Left kidney (tissue), 2 donors: ENCODE measurements around the gene CRY2. TPM values are rescaled to one million over a fixed set of nuclear protein-coding genes. Genes with fewer than 3 reads are reported as not detected.

ENCODE experiments used
- DNase-seq: peaks from one replicate; pipeline ENCODE4 v3.0.0-alpha.2; 2013
- polyA plus RNA-seq: library from polyadenylated mRNA; unstranded; fragments of 120-200 nt; gene quantifications from one replicate; pipeline ENCODE4 v1.2.1, GENCODE V29; 2013; ENCODE audit not compliant: insufficient read length

The CRY2 gene
- polyA plus RNA-seq, 1 donor, result 27.9 TPM

DNA sequence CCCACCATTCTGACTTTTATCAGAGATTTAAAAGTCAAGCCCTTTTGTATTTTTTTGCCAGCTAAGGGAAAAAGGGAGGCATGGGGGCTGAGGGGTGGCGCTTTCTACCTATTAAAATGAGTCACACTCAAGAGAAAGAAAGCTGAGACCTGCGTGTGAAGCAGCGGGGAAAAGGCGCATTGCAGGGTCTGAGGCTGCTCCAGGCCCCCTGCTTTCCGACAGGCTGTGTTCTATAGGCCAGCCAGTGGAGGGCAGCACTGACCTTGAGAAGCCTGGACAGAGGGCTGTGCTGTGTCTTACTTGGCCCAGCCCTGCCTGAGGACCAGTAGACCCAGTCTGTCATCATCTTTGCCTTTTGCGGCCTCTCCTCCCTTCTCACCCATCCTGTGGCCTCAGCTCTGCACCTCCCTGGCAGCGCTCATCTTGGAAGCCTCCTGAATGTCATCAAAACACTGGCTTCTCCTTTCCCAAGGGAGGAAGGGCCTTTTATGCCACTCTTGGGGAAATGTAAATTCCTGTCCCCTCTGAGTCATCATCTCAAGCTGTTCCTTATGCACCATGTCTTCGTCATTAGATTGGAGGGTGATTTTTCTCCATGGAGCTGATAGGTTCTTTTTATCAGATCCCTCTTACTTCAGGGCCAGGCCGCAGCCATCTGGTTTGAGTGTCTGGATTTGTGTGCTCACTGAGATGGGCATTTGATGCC is 25.5 kb downstream of the CRY2 start:
- DNase-seq, result peak; percentile 45

- DNase-seq, result no peak
Measured at GRCh38 chr11:45876401-45876800, 29.1 kb downstream of the CRY2 start.

DNA sequence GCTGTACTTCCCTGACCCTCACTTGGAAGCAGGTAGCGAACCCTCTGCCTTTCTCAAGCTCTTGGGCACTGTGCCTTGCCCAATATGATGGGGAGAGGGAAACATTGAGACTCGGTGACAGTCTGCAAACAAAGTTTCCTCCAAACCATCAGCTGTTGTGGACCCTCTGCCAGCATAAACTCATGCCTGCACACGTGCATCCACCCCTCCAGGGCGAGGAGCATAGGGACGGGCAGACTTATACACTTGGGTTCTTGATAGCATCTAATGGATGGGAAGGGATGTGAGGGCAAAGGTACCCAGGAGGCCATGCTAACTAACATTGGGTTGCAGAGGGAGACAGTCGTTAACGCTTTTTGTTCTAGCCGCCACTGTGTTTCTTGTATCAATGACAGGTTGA is 29.9 kb downstream of the CRY2 start:
- no peak for DNase-seq

- DNase-seq, result no peak
Measured at GRCh38 chr11:45877845-45878244, 30.6 kb downstream of the CRY2 start.

- DNase-seq, result no peak
Measured at GRCh38 chr11:45879803-45880686, 32.8 kb downstream of the CRY2 start.

DNA sequence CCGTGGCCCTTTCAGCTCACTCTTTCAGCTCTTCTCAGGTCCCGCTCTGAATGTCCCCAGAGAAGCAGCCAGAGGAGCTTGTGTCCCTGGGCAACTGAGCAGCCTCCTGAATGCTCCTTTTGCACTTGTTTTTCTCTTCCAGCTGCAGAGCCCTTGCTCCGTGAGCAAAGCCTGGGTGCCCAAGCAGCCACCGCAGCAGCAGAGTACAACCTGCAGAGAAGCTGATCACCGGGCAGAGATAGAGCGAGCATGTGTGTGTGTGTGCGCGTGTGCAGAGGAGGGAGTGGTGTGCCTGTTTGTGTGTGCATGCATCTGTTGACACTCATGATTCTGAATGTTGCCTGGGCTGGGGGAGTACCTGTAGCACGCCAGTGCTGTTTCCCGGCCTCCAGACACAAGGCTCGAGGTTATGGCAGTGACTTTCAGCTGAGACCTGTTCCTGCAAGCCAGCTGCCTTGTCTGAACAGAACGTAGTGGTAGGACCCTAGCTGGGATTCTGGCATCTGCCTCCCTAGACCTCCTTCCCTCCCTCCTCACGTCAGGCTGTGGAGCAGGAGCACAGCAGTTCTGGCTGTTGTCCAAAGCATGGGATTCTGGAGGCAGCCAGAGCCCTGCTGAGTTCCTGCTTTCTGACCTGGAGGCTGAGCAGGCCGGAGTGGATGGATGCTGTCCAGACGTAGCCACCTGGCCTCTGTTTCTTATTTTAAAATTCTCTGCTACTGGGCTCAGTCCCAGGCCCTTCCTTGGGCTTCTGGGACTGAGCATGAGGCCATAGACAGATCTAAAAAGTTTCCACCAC is 33.7 kb downstream of the CRY2 start:
- no peak for DNase-seq

- DNase-seq, result no peak
Measured at GRCh38 chr11:45881708-45882368, 34.6 kb downstream of the CRY2 start.

DNA sequence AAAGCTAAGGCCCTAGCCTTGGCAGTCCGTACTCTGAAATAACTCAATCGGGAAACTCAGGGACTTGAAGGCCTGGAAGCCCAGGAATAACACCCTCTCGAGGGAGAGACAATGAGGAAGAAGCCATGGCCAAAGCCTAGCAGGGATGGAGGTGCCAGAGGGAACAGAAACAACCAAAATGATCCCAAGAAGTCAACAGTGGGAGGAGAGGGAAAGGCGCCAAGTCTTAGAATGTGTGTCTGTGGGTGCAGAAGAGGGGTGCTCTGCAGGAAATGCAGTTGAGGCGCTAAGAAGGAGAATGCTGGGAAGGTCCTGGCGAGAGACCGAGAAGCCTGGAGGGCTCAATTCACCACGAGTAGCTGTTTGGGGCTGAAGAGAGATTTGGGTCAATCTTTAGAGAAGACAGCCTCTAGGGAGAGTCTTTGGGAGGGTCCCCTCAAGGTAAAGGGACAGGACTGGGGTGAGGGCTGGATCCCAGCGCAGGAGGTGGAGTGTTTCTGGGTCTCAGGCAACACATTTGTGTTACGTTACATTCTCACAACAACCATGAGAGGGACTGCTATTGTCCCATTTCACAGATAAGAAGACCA is 37.4 kb downstream of the CRY2 start:
- no peak for DNase-seq

DNA sequence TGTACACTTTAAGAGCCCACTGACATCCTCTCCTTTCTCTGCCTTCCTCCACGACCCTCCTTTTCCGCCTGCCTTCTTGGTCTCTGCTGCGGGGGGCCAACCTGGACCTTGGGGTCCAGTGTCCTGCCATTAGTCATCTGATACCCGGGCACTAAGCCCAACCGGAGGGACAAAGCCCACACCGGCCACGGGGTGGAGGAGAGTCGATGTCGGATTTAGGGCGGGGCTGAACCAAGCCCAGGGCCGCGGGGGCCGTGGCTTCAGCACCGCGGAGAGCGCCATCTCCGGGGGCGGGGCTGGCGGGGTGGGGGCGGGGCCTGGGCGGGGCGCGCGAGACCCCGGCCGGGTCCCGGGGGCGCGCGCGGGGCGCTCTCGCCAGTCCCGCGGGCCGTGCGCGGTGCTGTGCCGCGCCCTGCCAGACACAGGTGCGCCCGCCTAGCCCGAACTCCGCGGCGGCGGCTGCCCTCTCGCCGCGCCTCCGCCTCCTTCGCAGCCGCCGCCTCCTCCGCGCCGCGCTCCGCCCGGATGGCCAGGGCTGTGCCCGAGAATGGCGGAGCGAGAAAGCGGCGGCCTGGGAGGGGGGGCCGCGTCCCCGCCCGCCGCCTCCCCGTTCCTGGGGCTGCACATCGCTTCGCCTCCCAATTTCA is 38.1 kb downstream of the CRY2 start, which contains the start of gene MAPK8IP1:
TSS of gene MAPK8IP1 (plus strand) at position 378 of the 647 bp plus-strand sequence. CDS start at position 548, 170 bp downstream.
- DNase-seq, result peak; percentile 44

DNA sequence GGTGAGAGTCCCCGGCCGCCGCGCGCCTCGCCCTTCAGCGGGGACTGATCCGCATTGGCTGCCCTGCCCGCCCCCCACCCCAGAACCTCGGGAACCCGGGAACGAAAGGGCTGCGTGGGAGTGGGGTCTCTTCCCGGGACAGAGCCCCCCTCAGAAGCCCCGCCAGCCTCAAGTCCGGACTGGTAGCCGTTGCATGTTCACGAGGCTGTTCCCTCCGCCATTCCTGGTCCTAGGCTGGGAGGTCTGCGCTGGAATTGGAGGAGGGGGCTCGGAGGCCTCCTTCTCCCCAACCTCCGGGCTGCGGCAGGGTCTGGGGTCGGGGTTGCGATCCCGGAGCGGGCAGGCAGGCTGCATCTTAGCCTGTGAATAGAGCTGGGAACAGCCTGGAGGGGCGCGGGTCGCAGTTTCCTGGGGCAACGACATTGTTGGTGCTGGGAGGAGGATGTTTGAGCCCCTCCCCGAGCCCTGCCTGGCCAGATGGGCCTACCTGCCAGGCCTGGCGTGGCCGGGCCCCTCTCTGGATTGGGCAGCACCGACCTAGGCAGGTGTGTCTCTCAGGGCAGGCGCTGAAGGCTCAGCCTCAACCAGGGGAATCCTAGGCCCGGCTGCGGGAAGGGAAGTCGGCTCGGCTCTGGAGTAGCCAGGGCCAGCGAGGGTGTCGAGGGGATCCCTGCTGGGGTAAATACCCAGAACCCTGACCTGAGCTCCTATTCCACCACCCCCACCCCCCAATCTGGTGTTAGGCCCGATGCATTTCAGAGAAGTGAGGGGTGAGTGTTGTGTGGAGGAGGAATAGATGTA is 38.8 kb downstream of the CRY2 start:
- DNase-seq, result no peak

GRCh38 chr11:45886816-45887520 is 39.7 kb downstream of the CRY2 start:
- no peak for DNase-seq

- no peak for DNase-seq
Measured at GRCh38 chr11:45887587-45887986, 40.3 kb downstream of the CRY2 start.

DNA sequence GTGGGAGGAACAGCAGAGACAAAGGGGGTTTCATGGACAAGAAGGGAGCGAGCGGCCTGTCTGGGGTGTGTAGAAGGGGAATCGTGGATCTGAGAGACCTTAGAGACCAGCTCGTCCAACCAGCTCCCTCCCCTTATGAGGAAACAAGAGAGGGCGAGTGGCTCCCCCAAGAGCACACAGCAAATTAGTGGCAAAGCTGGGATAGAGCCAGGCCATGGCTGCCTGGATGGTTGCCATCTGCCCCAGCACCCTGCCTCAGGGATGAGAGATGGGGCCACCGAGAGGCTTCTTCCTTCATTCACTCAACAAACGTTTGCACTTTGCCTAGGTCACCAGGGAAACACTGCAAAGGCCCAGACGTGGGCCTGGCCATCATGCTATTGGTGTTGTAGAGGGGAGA is 42.3 kb downstream of the CRY2 start:
- DNase-seq, result no peak

GRCh38 chr11:45889966-45890365 is 42.7 kb downstream of the CRY2 start:
- no peak for DNase-seq

DNA sequence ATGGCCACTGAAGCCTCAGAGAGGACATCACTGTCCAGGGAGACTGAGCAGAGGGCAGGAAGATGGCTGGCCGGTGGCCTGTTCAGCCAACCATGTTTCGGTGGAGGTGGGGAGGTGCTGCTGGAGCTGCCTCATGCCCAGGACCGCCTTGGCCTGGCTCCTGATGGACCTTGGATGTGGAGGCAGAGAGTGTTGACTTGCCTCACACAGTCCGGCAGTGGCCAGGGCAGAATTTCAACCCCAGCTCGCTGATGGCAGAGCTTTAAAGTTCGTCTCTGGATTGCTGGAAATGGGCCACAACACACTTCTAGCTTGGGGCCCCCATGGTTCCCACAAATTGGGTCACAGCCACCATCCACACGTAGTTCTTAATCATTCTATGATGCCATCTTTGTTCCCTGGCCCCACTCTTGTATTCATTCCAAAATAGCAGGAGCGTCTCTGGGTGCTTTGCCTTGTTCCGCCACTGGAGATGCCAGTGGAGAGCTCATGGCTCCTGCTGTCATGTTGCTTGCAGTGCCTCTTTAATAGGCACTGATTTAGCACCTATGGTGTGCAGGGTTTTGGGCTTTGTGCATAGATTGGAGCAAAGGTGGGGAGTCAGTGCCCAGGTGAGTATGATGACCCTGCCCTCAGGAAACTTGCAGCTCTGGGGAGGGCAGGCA is 43.7 kb downstream of the CRY2 start:
- no peak for DNase-seq

GRCh38 chr11:45892856-45893255 is 45.6 kb downstream of the CRY2 start:
- DNase-seq, result no peak

GRCh38 chr11:45894555-45895247 is 47.4 kb downstream of the CRY2 start:
- no peak for DNase-seq

DNA sequence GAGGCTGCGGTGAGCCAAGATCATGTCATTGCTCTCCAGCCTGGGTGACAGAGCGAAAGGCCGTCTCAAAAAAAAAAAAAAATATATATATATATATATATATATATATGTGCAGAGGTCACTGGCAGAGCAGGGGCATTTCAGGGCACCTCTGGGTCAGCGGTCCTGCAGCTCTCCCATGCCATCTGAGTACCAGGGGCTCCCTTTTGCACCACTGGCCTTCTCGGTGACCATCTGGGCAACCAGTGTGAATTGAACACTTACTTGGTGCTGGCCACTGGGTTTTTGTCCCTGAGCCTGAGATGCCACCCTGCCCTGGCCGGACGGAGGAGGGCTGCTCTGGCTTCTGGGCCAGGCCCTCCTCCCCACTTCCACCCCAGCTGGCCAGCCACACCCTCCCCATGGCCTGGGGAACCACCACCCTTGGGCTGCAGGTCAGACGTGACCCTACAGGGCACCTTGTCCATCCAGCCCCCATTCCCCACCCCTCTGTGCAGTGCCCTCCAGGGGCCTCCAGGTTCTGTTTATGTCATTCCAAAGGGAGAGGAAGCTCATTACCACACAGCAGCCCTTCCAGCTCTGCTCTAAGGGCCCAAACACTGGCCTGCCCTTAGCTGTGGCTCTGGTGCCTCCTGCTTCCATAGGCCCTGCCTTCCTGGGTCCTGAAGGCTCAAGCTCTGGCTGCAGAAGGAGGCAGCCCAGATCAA is 48.4 kb downstream of the CRY2 start:
- DNase-seq, result no peak
